Caco-2 (cell line): Measurements from ENCODE around the gene FITM2. TPM values are rescaled to one million over a fixed set of nuclear protein-coding genes. Genes with fewer than 3 reads are reported as not detected.
A peak's percentile ranks its signal among the peaks of the same experiment; 100 is the strongest.

Experiments used
- BruUV-seq: library from RNA; stranded (reverse); fragments of 400-500 nt; replicated peaks from 2 replicates; lab custom pipeline; 2021; lab: Mats Ljungman, UMichigan
- CTCF ChIA-PET: fragments of 300-600 bp; sonication (Branson Sonifier 250); formaldehyde crosslinking; loops from one replicate; lab custom pipeline; 2022; ENCODE audit warnings: antibody characterized with exemption; lab: Charles Lee
- POLR2A ChIA-PET: fragments of 300-600 bp; sonication (Branson Sonifier 250); formaldehyde crosslinking; loops from one replicate; lab custom pipeline; 2022; ENCODE audit warnings: antibody characterized with exemption; lab: Charles Lee
- DNase-seq, 2 experiments: peaks; one replicate each; pipeline versions ENCODE4 v3.0.0 to v3.0.0-alpha.2; 2020 to 2022
- H3K27me3 ChIP-seq: replicated peaks from 2 replicates; pipeline ENCODE4 v1.6.0; 2011; ENCODE audit warnings: low read length; ENCODE audit not compliant: control insufficient read depth, insufficient read depth
- H3K36me3 ChIP-seq: 2 replicates; pipeline ENCODE4 v1.5.1; 2011; ENCODE audit warnings: low read length; ENCODE audit not compliant: control insufficient read depth, insufficient read depth
- H3K4me1 ChIP-seq: fragments of 250-450 bp; sonication (Bioruptor Pico); 2 replicates; pipeline ENCODE4 v1.5.1; 2020; ENCODE audit warnings: mild to moderate bottlenecking
- H3K4me3 ChIP-seq: 2 replicates; pipeline ENCODE4 v1.5.1; 2011; ENCODE audit warnings: low read depth, mild to moderate bottlenecking, control low read depth, low read length
- H3K9me3 ChIP-seq: fragments of 250-450 bp; sonication (Bioruptor Pico); 2 replicates; pipeline ENCODE4 v1.5.1; 2020; ENCODE audit warnings: mild to moderate bottlenecking, moderate library complexity
- H3K27ac Mint-ChIP-seq: one replicate; pipeline ENCODE4 v1.8.0; 2022; ENCODE audit warnings: mixed read lengths; ENCODE audit not compliant: unreplicated experiment
- H3K27me3 Mint-ChIP-seq: one replicate; pipeline ENCODE4 v1.8.0; 2022; ENCODE audit warnings: mixed read lengths; ENCODE audit not compliant: insufficient read depth, unreplicated experiment
- H3K36me3 Mint-ChIP-seq: one replicate; pipeline ENCODE4 v1.8.0; 2022; ENCODE audit warnings: mild to moderate bottlenecking, mixed read lengths; ENCODE audit not compliant: insufficient read depth, unreplicated experiment
- H3K4me1 Mint-ChIP-seq: one replicate; pipeline ENCODE4 v1.8.0; 2022; ENCODE audit warnings: low read depth, mixed read lengths; ENCODE audit not compliant: unreplicated experiment
- H3K4me3 Mint-ChIP-seq: one replicate; pipeline ENCODE4 v1.8.0; 2022; ENCODE audit warnings: mild to moderate bottlenecking, moderate library complexity, mixed read lengths; ENCODE audit not compliant: unreplicated experiment
- H3K9me3 Mint-ChIP-seq: one replicate; pipeline ENCODE4 v1.8.0; 2022; ENCODE audit warnings: mixed read lengths; ENCODE audit not compliant: unreplicated experiment
- CTCF ChIP-seq, 2 experiments: fragments of 200-600 bp in 1 of 2; IDR thresholded peaks; 1 replicate in 1 of 2; 2 replicates in 1 of 2; pipeline versions ENCODE4 v1.5.1 to v1.8.0; 2011 to 2022; ENCODE audit warnings: antibody characterized with exemption in 1 of 2, control low read depth in 1 of 2, inconsistent platforms in 1 of 2, low read depth in 1 of 2, low read length in 1 of 2, mild to moderate bottlenecking in 1 of 2, moderate library complexity in 1 of 2; ENCODE audit not compliant: insufficient read depth in 1 of 2, severe bottlenecking in 1 of 2, unreplicated experiment in 1 of 2
- intact Hi-C: fragments of 100-400 bp; cut with micrococcal nuclease; formaldehyde crosslinking; loops from one replicate; pipeline ENCODE4 v1.10.0; 2022; ENCODE audit not compliant: unreplicated experiment
- total RNA-seq: library from RNA; stranded (reverse); gene quantifications from 2 replicates; pipeline ENCODE4 v1.2.3, GENCODE V29; 2022

FITM2 gene
- total RNA-seq, 1 experiment from 2014 or later: 14.4 TPM

- H3K36me3 Mint-ChIP-seq: no peaks in the 10 kb centered on the region
- no peaks in the 10 kb centered on the region for H3K9me3 Mint-ChIP-seq
- TF ChIP-seq CTCF (IDR thresholded peaks at IDR 0.05; ENCODE audit: insufficient read depth in 1 of 2, low read depth in 1 of 2, low read length in 1 of 2, severe bottlenecking in 1 of 2, unreplicated experiment in 1 of 2): no peak
- DNase-seq: no peak
- ChIA-PET CTCF (interaction anchor here (1.2 to 1.7 kb wide), 2 partner anchors 9 to 59 kb away, joined by 3 read pairs; no protein-coding TSS in a partner anchor), POLR2A (no interaction called here)
- peaks cover 6% of the 10 kb centered on the region for H3K27me3 Mint-ChIP-seq
- no peak overlapping the region for H3K4me3 Mint-ChIP-seq
- peaks cover 6% of the 10 kb centered on the region for H3K4me1 Mint-ChIP-seq
- Histone ChIP-seq H3K4me1 (0 out of 2 replicates have a peak, but pooled peaks cover 3% of the 10 kb centered on the region), H3K9me3 (no peaks in the 10 kb centered on the region), H3K4me3 (no peak overlapping the region), H3K27me3 (no peaks in the 10 kb centered on the region), H3K36me3 (no peaks in the 10 kb centered on the region)
- no TSS peak for BruUV-seq
- no peak overlapping the region for H3K27ac Mint-ChIP-seq
- intact Hi-C loops: no loop called here
Measured at GRCh38 chr20:44273231-44274215, 37.5 kb downstream of the FITM2 start.

- Mint-ChIP-seq H3K9me3 (no peaks in the 10 kb centered on the region), H3K36me3 (no peaks in the 10 kb centered on the region), H3K27ac (no peak overlapping the region), H3K4me3 (no peak overlapping the region), H3K4me1 (no peaks in the 10 kb centered on the region), H3K27me3 (peaks cover 6% of the 10 kb centered on the region)
- ChIA-PET CTCF (interaction anchor here (0.6 to 1.2 kb wide), 3 partner anchors 10 to 339 kb away, joined by 3 to 4 read pairs (median 3); no protein-coding TSS in a partner anchor), POLR2A (no interaction called here)
- no TSS peak for BruUV-seq
- DNase-seq: peak in 1 of 2 experiments; percentile 30
- Histone ChIP-seq H3K9me3 (peaks cover 3% of the 10 kb centered on the region; the same call in 1 of the 2 replicates), H3K27me3 (no peaks in the 10 kb centered on the region), H3K36me3 (no peaks in the 10 kb centered on the region), H3K4me3 (no peak overlapping the region), H3K4me1 (0 out of 2 replicates have a peak, but pooled peaks cover 3% of the 10 kb centered on the region)
- intact Hi-C loops: no loop called here
- TF ChIP-seq CTCF (IDR thresholded peaks at IDR 0.05; ENCODE audit: insufficient read depth in 1 of 2, low read depth in 1 of 2, low read length in 1 of 2, severe bottlenecking in 1 of 2, unreplicated experiment in 1 of 2): peak; percentile 13 to 51
Measured at GRCh38 chr20:44271915-44272663, 38.9 kb downstream of the FITM2 start.

- BruUV-seq: no TSS peak
- intact Hi-C loops: no loop called here
Measured at GRCh38 chr20:44268802-44269201, 42.2 kb downstream of the FITM2 start.

More at GRCh38 chr20:44268802-44269201, 42.2 kb downstream of the FITM2 start:
- no peaks in the 10 kb centered on the region for H3K4me1 Mint-ChIP-seq
- no peaks in the 10 kb centered on the region for H3K27me3 ChIP-seq
- no peaks in the 10 kb centered on the region for H3K36me3 Mint-ChIP-seq
- H3K27ac Mint-ChIP-seq: no peak overlapping the region
- H3K4me1 ChIP-seq: no peaks in the 10 kb centered on the region
- DNase-seq: no peak
- no peak for TF ChIP-seq CTCF (IDR thresholded peaks at IDR 0.05; ENCODE audit: insufficient read depth in 1 of 2, low read depth in 1 of 2, low read length in 1 of 2, severe bottlenecking in 1 of 2, unreplicated experiment in 1 of 2)
- peaks cover 3% of the 10 kb centered on the region for H3K27me3 Mint-ChIP-seq
- no peaks in the 10 kb centered on the region for H3K9me3 Mint-ChIP-seq
- no peak overlapping the region for H3K4me3 ChIP-seq
- no peak overlapping the region for H3K4me3 Mint-ChIP-seq
- ChIA-PET CTCF (interaction anchor here (1.3 kb wide), 1 partner anchor 51 kb away, joined by 3 read pairs; no protein-coding TSS in a partner anchor), POLR2A (no interaction called here)
- H3K9me3 ChIP-seq: peaks cover 3% of the 10 kb centered on the region; the same call in 1 of the 2 replicates
- H3K36me3 ChIP-seq: no peaks in the 10 kb centered on the region
